Embryonic facial prominence (tissue), 1 donor: ENCODE data around the gene PTPN4.
"Not testable (repeated sequence)": the region's sequence is repeated elsewhere in the genome, so short reads cannot be mapped to it uniquely, and the experiment has no call there.

ENCODE experiments used
- DNase-seq: peaks from one replicate; pipeline ENCODE4 v3.0.0-alpha.2; 2016; ENCODE audit errors: extremely low spot score

Gene PTPN4

DNA sequence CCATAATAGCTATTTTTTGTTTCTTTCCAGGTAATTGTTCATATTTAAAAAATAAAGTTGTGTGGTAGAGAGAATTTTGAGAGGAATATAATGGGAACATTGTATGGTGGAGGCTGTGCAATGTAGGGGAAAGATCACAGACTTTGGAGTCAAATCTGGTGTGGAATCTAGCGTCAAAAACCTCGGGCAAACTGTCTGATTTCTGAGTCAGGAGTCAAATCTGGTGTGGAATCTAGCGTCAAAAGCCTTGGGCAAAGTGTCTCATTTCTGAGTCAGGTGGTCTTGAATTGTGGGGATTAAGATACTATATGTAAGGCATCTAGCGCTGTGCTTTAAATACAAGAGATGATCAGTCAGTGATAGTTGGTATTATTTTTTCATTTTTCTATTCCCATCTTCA is 5.1 kb downstream of the PTPN4 start:
- DNase-seq = no peak

DNA sequence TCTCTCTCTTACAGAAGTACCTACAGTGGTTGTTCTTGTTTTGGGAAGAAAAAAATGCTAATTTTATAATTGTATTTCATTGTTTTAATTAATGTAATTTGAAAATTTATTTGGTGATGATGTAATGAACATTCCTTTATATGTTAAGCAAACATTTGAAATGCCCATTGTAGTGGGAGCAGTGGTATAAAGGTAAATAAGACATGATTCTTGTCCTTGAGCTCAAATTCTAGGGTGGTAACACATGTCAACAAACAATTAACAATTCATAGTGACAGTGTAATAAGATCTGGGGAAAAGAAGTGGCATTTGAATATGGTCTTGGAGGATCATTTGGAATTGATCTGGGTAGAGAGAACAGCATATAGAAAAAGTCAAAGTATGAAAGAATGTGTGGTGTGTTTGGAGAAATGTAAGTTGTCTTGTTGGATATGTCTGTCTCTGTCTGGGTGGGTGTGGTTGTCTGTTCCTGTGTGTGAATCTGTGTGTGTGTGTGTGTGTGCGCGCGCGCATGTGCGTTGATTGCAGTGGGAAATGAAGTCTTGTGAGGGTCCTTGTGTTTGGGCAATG is 5.8 kb downstream of the PTPN4 start:
- DNase-seq = no peak

DNA sequence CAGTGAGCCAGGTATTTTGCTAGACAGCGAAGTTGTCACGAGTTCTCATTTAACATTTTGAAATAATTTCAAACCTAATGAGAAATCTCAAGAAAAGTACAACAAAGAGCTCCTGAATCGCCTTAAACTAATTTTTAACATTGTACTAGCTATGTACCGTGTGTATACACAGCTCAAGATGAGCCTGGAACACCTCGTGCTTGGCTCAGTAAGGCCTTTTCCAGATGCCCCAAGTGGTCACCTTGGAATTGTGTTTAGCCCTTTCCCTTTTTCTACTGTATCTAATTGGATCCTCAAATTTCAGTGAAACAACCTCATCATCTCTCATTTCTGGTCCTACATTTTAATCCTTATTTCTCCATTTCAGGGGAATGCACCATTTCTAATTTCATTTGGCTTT is 7.2 kb downstream of the PTPN4 start:
- no peak for DNase-seq

DNA sequence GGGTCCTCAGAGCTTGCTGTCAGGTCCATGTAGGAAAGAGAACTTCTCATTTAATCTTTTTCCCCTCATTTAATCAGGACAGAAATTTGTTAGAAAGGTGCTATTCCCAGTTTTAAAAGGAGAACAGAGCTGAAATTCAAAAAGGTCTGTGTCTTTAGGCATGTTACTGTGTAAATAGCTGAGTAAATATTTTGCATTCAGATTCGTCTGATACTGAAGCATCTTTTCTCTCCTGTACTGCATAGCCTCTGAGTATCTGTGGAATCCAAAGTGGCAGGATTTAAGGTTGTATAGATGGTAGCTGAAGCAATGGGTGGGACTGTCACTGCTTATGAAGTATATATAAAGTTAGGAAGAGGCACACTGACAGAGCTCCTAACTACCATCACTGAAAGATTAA is 9.0 kb downstream of the PTPN4 start:
- DNase-seq = no peak

DNA sequence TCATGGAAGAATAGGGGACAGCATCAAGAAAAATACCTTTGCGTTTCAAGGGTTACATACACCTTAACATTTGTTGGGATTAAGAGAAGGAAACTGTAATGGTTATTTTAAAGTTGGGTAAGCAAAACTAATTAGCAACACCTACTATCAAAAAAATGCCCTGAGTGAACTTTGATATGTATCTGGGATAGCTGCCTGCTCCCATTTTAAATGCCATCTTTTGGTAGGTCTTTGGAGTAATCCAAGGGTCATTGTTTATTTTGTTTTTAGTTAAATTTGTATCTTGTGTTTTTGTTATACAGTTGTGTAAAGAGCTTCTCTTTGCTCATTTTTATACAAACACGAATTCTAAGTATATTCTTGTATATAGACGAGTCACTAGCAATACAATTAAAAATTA is 9.9 kb downstream of the PTPN4 start:
- no peak for DNase-seq

DNA sequence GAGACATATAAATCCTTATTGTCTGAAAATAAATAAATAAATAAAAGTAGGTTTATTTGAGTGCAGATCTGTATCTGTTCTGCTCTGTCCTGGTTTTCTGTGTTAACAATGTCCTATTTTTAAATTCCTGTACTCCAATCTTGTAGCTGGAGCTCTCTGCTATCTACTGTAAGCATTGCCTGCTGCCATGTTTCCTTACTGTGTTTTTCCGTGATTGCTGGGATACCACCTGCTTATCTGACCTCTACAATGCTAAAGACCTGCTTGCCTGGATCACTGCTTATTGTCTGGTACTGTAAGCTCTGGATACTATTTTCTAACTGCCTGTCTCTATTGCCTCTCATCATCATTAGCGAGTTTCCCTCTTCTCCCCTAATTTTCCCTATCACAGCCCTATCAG is 11.6 kb downstream of the PTPN4 start:
- no peak for DNase-seq

DNA sequence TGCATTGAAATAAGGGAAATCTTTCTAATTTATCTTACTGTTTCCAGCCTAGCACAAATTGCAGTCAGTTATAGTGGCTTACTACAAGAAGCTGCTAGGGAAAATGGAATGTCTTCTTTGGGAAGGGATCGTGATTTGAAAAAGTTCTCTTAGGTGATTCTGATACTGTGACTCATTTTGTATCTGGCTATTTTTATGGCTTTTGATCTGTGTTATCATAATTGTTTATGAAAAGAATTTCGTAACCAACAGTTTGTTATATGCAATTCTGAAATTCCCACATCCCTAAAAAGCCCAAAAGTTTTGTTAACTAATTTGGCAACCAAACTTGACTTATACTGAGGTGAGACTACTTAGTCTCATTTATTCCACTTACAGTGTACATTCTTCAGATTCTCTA is 12.4 kb downstream of the PTPN4 start:
- DNase-seq = no peak

DNA sequence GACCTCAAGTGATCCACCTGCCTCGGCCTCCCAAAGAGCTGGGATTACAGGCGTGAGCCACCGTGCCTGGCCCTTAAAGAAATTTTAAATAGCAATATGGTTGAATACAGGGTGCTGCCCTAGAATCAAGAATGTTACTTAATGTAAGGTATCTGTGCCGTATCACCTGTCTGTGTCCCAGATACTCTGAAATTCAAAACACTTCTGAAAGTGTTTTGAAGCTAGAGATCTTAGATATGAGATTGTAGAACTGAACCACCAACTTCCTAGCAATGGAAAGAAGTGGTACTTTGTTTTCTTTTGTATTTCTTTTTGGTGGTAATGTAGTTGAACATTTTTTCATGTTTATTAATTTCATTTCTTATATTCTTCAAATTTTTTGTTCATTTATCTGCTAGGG is 13.0 kb downstream of the PTPN4 start:
- DNase-seq = no peak

DNA sequence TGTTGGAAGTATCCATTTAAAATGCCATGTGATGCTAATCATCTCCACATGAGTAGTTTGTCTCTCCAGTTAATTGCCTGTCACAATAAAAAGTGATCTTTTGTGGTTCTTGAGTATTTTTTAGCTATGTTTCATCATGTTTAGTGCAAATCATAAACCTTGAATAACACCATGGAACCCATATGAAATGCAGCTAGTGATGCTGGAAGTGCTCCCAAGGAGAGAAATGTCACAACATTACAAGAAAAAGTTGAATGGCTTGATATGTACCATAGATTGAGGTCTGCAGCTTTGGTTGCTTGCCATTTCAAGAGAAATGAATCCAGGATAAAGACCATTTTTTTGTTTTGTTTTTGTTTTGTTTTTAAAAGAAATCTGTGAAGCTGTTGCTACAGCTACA is 14.3 kb downstream of the PTPN4 start:
- DNase-seq = no peak

DNA sequence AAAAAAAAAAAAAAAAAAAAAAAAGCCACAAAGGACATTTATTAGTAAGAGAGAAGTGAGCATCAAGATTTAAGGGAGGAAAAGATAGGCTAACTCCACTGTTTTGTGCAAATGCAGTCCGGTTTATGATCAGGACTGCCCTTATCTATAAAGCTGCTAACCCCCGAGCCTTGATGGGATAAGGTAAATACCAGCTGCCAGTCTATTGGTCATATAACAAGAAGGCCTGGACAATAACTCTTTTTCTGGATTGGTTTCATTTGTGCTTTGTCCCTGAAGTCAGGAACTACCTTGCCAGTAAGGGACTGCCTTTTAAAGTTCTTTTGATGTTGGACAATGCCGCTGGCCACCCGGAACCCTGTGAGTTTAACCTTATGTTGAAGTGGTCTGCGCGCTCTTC is 15.4 kb downstream of the PTPN4 start:
- no peak for DNase-seq

DNA sequence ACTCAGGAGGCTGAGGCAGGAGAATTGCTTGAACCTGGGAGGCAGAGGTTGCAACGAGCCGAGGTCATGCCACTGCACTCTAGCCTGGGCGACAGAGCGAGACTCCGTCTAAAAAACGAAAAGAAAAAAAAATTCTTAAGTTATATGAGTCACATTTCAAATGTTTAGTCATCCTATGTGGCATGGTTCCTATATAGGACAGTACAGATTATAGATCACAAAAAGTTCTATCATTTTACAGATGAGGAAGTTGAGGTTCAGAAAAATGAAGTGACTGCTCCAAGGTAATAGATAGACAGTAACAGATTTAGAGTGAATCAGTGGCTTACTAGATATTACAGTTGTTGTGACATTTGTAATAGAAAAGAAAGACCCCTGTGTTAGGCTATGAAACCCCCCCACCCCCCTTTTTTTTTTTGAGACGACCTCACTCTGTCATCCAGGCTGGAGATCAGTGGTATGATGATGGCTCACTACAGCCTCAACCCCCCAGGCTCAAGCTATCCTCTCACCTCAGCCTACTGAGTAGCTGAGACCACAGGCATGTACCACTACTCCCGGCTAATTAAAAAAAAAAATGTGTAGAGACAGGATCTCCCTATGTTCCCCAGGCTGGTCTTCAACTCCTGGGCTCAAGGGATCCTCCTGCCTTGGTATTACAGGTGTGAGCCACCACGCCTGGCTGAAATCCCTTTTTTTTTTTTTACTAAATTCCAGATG is 22.7 kb downstream of the PTPN4 start:
- DNase-seq = no peak

DNA sequence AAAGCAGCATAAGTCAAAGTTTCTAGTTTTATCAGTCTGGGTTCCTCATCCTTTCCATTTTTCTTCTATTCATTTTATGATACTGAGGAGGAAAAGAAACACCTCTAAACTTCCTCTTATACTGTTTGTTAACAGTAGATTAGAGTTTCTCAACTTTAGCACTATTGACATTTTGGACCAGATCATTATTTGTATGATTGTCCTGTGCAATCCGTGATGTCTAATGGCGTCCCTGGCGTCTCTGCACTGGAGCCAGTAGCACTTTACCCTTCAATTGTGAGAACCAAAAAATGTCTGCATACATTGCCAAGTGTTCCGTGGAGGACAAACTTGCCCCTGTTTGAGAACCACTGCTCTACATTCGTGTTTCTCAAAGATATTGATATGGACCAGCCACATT is 25.2 kb downstream of the PTPN4 start:
- no peak for DNase-seq

DNA sequence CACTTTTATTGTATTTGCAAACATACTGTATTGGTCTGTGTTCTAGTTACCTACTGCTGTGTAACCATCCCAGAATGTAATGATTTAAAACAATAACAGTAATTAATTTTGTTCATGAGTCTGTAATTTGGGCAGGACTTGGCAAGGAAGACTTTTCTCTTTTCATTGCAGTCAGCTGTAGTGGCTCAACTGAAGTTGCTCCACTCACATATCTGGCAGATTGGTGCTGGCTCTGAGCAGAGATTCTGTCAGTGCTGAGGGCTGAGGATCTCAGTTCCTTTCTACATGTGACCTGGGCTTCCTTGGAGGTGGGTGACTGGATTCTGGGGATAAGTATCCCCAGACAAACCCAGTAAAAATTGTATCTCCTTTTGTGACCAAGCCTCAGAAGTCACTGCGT is 26.6 kb downstream of the PTPN4 start:
- DNase-seq = no peak

DNA sequence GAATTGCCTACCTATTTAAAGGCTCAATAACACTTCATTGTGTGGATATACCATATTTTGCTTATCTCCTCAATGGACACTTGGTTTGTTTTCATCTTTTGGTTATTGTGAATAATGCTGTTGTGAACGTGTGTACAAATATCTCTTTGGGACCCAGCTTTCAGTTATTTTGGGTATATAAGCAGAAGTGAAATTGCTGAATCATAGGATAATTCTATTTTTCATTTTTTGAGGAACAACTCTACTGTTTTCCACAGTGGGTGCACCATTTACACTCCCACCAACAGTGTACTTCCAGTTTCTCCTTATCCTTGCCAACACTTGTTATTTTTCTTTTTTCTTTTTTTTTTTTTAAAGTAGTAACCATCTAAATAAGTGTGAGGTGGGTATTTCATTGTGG is 29.0 kb downstream of the PTPN4 start:
- DNase-seq = no peak

DNA sequence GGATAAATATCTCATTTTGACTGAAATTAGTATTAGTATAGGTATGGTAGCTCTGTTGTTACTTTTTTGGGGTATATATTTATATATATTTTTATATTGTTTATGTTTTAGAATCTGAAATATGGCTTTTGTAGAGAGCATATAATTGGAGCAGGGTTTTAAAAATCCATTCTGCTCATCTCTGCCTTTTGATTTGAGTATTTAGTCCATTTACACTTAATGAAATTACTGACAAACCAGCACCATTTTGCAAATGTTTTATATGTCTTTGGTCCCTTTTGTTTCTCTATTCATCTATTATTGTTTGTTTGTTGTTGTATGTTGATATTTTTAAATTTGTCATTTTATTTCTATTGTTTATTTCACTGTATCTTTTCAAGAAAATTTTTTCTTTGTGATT is 30.7 kb downstream of the PTPN4 start:
- DNase-seq = no peak

DNA sequence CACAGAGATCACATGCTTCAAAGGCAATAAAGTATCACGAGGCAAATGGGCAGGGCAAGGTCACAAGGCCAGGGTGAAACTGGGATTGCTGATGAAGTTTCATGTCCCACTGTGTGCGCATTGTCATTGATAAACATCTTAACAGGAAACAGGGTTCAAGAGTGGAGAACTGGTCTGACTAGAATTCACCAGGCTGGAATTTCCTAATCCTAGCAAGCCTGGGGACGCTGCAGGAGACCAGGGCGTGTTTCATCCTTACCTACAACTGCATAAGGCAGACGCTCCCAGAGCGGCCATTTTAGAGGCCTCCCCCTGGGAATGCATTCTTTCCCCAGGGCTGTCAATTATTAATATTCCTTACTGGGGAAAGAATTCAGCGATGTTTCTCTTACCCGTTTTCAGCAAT is 33.2 kb downstream of the PTPN4 start:
- no peak for DNase-seq

DNA sequence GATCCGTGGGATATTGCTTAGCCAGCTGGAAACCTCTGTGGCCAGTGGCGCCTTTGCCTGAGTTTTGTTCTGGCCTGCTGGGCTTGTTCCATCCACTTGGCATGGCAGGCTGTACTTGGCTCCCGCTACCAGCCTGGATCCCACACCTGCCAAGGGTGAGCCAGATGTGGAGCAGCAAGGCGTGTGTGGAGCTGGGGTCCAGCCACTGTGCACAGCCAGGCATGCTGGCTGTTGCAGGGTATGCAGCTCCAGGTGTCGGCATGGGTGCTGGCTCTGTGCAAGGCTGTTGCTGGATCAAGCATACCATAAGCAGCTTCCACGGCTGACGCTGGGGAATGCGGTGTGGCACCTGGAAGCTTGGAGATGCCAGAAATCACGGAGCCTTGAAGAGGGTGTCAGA is 34.5 kb downstream of the PTPN4 start:
- DNase-seq = no peak

DNA sequence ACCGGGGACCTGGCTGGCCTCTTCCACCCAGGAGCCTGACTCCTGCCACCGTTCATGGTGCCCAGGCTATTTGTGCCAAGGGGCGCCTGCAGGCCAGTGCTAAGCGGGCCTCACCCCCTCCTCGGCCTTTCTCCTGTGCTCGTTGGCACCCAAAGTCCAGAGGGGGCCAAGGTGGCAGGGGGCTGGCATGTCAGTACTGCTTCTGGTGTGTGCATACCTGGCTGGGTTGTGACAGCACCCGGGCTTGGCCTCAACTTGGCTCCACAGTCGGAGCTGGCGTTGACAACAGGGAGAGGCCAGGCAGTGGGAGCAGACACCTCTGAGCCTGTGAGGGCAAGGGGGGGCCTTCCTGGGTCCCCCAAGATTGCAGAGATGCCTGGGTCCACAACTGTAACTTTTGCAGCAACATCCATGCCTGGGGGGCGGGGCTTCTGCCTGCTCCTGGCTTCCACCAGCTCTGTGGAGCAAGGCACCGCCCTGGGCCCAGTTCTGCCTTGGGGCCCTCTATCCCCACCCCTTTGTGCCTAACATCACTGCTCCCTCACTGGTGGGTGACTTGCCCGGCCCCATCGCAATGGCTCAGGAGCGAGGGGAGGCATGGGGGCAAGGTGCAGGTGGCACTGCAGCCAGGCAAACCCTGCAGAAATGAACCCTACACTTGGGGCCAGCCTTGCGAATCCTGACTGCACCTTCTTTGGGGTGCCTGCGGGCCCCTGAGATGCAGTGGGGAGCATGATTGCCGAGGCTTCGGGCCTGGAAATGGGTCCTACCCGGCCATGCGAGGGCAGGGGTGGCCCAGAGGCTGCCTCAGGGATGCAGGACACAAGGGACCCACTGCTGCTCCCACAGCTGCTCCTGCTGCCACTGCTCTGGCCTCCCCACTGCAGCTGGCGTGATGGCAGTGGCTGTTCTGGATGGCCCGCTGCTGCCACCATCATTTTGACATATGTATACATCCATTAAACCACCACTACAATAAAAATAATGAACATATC is 35.9 kb downstream of the PTPN4 start:
- no peak for DNase-seq

DNA sequence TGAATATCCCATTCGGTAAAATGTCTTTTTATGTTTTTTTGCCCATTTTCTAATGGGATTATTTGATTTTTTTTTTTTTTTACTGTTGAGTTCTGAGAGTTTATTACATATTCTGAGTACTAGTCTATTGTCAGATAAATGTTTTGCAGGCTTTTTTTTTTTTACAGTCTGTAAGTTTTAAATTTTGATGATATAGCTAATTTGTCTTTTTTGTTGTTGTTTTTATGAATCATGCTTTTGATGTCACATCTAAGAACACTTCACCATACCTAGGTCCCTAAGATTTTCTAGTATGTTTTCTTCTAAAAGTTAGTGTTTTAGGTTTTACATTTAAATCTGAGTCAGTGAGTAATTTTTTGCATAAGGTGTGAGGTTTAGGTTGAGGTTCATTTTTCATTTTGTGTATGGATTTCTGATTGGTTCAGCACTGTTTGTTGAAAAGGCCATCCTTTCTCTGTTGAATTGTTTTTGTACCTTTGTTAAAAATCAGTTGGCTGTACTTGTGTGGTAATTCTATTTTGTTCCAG is 40.7 kb downstream of the PTPN4 start:
- no peak for DNase-seq

DNA sequence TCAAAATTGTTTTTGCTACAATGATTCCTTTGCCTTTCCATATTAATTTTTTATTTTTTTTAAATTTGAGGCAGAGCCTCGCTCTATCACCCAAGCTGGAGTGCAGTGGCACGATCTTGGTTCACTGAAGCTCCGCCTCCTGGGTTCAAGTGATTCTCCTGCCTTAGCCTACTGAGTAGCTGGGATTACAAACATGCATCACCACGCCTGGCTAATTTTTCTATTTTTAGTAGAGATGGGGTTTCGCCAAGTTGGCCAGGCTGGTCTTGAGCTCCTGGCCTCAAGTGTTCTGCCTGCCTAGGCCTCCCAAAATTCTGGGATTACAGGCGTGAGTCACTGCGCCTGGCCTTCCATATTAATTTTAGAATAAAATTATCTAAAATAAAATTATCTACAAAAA is 41.3 kb downstream of the PTPN4 start:
- DNase-seq = no peak

DNA sequence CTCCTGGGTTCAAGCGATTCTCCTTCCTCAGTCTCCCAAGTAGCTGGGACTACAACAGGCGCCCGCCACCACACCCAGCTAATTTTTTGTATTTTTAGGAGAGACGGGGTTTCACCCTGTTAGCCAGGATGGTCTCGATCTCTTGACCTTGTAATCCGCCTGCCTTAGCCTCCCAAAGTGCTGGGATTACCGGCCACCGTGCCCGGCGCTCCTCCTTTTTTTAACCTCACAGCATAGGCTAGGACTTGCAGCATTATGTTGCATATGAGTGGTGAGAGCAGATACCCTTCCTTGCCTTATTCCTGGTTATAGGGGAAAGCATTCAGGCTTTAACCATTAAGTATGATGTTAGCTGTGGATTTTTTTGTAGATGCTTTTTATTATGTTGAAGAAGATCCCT is 42.3 kb downstream of the PTPN4 start:
- not testable (repeated sequence) for DNase-seq

DNA sequence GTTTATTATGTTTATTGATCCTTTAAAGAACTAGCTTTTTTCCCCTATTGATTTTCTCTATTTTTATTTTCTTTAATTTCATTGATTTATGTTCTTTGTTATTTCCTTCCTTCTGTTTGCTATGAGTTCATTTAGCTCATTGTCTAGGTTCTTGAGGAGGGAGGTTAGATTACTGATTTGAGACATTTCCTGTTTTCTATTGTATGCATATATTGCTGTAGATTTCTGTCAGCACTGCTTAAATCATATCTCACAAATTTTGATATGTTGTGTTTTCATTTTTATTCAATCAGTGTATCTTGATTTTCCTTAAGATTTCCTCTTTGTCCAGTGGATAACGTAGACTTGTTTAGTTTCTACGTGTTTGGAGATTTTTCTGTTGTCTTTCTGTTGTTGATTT is 43.4 kb downstream of the PTPN4 start:
- DNase-seq = no peak

DNA sequence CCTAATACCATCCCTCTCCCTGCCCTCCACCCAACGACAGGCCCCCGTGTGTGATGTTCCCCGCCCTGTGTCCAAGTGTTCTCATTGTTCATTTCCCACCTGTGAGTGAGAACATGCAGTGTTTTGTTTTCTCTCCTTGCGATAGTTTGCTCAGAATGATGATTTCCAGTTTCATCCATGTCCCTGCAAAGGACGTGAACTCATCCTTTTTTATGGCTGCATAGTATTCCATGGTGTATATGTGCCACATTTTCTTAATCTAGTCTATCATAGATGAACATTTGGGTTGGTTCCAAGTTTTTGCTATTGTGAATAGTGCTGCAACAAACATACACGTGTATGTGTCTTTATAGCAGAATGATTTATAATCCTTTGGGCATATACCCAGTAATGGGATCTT is 44.7 kb downstream of the PTPN4 start:
- DNase-seq = not testable (repeated sequence)
